Ishikawa (cell line): ENCODE measurements around the gene DISP3.

ENCODE experiments used
- CREB1 ChIP-seq: IDR thresholded peaks from 2 replicates; pipeline ENCODE4 v1.6.1; 2012; ENCODE audit warnings: low read depth
- EGR1 ChIP-seq: IDR thresholded peaks from 2 replicates; pipeline ENCODE4 v1.6.1; 2012
- RAD21 ChIP-seq: IDR thresholded peaks from 2 replicates; pipeline ENCODE4 v1.6.1; 2012; ENCODE audit warnings: low read depth

- TF ChIP-seq EGR1 (no peak), RAD21 (no peak), CREB1 (no peak)
These were observed 20.1 kb upstream of the DISP3 start for GRCh38 chr1:11458811-11459275.
